GM04504 (cell line): ENCODE results near the gene STK32B.

Source experiments
- DNase-seq: peaks from one replicate; pipeline ENCODE4 v3.0.0-alpha.2; 2012; ENCODE audit warnings: low read depth

The STK32B gene

DNA sequence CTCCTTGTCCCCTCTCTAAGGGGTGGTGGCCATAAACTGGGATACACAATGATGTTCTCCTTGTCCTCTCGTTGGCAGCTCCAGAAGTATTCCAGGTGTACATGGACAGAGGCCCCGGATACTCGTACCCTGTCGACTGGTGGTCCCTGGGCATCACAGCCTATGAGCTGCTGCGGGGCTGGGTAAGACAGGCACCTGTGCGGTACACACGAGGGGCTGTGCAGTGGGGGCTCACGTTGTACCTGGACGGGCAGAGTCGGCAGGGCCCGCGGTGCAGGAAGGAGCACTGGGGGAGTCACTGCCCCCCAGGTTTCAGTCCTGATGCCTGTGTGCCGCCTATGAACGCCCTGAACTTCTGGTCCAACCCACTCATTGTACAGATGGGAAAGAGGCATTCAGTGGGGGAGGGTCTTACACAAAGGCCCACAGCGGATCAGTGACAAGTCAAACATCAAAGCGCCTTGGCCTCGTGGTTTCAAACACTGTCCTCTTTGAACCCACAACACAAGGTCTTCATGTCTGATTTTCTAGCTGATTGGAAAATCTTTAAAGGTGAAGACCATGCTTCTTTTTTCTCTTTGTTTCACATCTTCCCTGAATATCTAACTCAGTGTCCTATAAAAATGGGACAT, 395.4 kb downstream of the STK32B start:
- no peak for DNase-seq

DNA sequence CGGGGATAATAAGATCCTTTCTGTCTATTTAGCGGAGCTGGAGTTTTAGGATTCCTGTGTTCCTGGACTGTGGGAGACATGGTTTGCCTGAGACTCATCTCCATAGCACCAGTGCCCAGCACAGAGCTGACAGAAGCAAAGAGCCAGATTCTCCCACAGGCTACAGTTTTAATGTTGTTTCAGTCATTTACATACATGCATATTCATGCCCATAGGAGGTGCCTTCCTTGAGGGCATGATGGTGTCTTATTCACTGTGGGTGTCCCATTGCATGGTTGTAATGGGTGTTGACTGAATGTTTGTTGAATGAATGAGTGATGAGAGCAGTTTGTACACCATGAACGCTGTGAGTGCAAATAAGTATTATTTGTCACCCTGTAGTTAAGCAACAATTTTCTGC, 396.5 kb downstream of the STK32B start:
- no peak for DNase-seq

DNA sequence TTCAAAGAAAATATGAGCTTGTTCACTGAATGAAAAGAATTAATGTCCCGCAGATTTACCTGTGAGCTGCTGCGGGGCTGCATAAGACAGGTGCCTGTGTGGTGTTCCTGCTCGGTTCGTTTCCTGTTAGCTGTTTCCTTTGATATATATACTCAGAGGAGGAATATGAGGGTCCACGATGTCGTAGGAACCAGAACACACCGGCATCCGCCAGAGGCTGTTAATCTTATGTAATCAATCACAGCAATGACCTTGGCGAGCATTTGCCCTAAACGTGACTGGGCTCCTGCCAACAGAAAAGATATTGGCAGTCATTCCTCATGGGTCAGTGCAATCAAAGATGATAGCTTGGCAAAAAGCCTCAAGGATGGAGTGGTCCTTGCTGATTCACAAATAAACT, 396.9 kb downstream of the STK32B start:
- DNase-seq = no peak

DNA sequence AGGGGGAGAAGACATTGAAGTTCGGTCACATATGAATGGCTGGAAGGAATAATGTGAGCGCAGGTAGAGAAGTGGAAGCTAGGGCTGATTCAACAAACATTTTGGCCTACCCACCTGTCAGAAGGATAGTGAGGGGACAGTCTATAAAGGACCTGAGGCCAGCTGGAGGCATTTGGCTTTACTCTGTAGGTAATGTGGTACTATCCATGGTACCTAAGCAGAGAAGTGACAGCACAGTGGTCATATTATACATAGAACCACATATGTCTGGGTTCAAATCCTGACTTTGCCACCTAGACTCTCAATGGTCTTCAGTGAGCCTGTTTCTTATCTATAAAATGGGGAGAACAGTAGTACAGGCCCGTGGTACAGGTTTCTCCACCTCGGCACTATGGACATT, 400.0 kb downstream of the STK32B start:
- no peak for DNase-seq

DNA sequence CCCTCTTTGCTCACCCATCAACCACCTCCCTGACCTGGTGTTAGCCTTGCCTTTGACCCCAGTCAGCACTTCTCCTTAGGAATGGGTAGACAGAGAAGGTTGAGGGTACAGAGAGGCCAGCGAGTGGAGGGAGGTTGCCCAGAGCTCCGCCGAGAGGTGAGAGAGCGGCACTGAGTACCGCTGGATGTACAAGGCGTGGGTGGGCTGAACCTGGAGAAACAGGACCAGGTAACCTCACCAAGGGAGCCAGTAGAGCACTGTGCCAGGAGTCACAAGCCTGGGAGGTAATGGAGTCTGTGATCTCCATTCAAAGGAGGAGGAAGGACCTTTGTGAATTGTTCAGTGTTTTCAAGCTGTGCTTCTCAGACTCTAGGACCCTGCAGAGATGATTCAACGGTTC, 400.9 kb downstream of the STK32B start:
- DNase-seq = no peak

DNA sequence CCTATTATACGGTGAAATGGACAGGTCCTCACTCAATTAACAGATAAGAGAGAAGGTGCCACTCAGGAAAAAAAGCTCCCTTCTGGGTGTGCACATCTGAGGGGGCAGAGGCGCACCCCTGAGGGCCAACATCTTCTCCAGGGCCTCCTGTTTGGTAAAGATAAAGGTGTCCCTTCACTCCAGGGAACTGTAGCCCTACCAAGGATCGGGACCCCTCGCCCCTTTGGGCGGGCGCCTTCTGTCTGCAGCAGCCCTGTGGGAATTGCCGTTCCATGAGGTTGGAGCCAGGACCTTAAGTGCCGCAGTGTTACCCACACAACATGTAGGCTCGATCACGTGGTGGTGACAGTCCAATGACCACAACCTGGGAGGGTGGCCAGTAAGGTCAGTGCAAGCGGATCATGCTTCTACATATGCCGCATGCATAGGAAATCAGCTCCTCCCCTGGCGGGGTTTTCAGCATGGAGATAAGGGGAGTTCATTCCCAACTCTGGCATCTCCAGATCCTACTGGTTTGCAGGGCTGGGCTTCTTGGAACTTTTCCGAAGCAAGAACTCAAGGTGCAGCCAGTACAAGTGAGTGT, 403.8 kb downstream of the STK32B start:
- DNase-seq = no peak

DNA sequence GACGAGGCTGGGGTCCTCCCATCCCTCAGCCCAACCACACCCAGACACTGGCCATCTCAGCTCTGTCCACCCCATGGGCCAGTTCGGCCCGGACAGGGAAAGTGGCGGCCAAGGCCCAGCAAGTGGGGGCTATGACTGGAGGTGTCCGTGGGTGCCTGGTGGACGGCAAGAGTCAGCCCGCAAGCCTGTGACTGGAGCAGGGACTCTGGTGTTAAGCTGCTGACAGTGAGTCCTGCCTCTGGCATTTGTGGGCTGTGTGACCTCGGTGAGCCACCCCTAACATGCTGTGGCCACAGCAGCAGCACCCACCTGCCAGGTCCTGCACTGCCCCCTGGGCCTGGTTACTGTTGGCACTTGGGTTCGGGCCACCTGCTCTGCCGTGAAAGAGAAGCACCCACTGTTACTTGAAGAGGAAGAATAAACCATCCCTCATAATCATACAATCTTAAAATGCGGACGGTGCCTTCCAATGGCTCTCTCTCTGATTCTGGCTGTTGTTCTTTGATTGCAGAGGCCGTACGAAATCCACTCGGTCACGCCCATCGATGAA, 405.1 kb downstream of the STK32B start:
- no peak for DNase-seq

DNA sequence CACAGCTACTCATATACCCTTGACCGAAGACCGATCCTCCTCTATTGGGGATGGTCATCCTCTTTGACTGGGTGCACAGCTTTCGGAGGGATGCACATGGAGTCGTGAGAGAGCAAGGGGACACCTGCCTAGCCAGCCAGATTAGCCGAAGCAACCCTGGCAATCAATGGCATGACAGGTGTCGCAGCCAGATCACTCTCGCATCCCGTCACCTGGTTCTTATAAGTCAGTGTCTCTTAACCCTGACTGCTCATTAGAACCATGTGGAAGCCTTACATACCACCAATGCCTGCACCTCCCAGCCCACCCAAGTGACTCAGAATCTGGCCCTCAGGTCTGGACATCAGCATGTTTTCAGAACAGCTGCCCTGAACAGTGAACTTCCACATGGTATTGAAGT, 407.4 kb downstream of the STK32B start:
- DNase-seq = no peak

DNA sequence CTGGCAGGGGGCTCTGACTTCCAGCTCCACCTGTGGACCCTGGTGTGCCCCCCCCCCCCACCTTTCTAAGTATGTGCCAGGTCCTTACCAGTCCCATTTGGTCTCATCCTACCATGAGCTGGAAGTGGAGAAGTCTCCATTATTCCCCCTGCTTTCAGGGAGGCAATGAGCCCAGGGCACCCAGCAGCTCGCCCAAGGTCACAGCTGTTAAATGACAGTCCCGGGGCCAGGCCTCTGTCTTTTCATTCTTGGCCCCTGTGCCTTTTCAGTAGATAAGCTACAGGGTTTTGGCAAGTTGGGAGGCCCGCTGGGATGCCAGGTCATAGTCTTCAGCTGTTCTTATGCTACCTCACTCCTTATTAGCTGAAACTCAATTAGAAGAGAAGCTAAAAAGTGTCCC, 408.0 kb downstream of the STK32B start:
- DNase-seq = no peak

DNA sequence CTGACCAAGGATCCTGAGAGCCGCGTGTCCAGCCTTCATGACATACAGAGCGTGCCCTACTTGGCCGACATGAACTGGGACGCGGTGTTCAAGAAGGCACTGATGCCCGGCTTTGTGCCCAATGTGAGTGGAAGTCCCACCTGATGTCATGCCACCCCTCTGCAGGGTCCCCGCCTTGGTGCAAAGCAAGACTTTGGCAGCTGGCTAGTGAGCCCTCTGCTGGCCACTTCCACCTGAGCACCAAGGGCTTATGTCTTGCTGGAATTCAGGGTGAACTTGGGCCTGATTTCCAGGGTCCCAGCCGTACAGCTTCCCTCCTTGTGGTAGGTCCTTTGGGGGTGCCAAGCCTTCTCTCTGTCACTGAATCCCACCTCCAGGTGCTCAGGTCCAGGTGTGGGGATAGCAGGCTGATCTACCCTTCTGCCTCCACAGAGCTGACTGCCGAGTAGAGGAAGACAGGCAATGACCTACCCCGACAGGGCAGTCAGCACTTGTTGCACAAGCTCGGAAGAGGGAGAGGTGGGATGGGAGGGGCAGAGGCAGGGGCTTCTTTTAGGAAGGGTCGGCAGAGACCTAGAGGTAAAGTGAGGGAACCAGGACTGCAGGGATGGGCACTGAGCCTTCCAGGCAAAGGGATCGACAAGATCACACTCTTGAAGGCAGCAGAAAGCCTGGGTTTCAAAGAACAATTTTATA, 409.0 kb downstream of the STK32B start:
- no peak for DNase-seq

DNA sequence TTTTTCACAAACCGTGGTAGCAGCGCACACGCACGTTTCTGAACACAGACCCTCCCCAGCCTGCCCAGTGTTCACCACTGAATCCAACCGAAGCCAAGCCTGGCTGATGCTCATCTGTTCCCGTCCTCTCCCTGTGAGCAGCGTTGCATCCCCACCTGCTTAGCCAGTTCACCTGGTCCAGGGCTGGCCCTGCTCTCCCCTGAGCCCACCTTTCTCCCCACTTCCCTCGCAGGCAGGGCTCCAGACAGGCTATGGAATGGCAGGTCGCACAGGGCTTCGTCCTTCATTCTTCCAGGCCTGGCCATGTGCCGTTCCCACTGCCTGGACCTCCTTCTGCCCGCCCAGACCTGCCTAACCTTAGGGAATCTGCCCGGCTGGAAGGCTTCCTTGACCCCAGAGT, 410.2 kb downstream of the STK32B start:
- DNase-seq = no peak

DNA sequence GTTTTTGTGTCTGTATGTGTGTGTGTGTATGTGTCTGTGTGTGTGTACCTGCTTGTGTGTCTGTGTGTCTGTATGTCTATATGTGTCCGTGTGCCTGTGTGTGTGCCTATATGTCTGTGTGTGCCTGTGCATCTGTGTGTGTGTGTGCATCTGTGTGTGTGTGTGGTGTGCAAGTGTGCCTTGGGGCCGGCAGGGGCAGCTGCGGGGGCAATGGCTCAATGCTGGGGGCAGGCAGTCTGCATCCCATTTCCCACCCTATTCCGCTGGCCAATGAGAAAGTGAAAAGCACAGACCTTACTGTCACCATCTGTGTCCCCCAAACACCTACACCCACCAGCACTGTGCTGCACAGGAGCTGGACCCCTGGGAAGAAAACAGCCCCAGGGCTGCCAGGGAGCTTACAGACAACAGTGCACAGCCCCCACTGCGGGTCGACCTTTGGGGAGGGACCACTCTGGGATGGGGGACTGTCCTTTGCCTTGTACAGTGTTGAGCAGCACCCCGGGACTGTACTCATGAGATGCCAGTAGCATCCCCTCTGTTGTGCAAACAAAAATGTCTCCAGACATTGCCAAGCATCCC, 411.1 kb downstream of the STK32B start:
- no peak for DNase-seq

DNA sequence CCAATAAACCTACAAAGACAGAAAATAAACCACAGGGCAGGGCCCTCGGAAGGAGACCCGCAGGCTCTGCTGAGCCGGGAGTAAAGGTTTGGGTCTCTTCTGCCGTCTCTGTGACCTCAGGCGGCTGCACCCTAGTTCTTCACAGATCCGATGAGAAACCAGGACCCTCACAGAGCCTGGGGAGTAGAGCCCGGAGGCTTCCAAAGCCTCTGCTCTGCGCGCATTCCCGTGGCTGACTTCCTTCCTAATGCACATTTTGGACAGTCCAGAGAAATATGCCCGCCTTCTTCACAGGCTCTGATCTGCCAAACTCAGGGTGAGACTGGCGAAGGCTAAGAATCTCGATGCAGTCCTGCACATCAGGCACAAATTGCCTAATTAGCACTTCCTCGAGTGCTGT, 411.6 kb downstream of the STK32B start:
- DNase-seq = no peak

DNA sequence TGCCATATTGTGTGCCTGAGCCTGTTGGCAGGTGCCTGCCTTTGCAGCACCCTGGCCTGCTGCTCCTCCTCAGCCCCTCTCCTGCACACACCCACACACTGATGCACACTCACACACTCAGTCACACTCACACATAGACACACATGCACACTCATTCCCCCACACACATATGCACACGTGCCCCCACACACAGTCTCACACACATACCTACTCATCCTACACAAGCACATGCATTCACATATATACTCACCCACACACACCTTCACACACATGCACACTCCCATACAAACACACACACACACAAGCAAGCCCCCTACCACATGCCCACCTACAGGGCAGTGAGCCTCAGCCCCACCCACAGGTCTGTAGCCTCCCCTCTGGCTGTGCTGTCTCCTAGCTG, 412.1 kb downstream of the STK32B start:
- DNase-seq = no peak

DNA sequence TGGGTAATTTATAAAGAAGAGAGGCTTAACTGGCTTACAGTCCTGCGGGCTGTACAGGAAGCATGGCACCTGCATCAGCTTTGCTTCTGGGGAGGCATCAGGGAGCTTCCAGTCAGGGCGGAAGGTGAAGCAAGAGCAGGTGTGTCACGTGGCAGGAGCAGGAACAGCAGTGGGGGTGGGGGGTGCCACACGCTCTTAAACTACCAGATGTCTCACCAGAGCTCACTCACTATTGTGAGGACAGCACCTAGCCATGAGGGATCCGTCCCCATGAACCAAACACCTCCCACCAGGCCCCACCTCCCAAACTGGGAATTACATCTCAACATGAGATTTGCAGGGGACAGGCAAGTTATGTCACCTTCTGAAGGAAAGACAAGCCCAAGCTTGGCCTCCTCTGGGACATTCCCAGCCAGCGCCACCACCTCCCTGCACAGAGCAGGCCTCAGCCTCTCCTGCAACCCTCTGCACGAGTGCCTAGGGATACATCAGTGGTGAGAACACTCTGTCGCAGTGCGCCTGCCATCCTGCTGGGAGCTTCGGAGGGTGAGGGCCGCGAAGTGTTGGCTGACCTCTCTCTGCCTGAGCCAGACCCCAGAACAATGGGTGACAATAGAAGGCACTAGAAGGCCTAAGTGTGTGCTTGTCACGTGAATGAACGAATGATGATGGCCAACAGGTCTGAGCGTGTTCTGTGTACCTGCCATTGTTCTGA, 412.8 kb downstream of the STK32B start:
- DNase-seq = no peak

DNA sequence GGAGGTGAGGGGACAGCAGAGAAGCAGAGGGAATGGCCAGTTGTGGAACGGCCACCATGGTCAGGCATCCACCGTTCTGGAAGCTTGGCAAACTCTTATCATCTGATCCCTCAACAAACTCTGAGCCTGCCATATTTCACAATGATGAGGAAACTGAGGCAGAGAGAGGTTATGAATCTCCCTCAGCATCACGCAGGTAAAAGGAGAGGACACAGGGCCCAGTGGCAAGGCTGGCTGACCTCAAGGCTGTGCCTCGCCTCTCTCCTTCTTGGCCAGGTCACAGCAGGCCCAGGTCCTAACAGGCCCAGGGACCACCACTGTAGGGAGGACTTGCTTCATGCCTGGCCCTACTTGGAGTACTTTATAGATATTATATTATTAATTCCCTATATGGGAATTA, 414.2 kb downstream of the STK32B start:
- no peak for DNase-seq

DNA sequence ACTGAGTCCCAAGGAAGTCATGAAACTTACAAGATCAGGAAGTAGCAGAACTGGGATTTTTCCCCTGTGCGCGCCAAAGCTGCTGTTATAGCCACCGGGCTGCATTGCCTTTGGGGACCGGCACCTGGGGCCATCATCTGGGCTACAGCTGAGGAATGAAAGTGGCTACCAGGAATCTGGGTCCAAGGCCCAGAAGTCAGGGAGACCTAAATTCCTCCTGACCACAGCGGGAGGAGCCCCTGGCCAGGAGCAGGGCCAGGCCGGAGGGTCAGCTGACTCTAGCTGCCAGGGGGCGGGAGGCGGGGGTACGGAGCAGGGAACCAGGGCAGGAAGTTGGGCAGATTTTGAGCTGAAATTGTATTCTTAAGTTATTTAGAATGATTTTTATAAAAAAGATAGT, 414.7 kb downstream of the STK32B start:
- no peak for DNase-seq

DNA sequence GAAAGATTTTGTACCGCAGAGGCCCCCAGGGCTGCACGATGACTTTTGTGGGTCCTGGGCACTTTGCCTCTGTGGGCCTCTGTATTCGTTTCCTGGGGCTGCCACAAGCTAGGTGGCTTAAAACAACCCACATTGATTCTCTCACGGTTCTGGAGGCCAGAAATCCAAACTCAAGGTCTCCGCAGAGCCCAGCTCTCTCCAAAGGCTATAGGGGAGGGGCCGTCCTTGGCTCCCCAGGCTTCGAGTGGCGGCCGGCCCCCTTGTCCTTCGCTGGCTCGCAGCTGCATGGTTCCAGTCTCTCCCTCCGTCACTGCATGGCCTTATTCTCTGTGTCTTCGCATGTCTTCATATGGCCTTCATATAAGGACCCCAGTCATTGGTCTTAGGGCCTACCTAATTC, 415.8 kb downstream of the STK32B start:
- DNase-seq = no peak

DNA sequence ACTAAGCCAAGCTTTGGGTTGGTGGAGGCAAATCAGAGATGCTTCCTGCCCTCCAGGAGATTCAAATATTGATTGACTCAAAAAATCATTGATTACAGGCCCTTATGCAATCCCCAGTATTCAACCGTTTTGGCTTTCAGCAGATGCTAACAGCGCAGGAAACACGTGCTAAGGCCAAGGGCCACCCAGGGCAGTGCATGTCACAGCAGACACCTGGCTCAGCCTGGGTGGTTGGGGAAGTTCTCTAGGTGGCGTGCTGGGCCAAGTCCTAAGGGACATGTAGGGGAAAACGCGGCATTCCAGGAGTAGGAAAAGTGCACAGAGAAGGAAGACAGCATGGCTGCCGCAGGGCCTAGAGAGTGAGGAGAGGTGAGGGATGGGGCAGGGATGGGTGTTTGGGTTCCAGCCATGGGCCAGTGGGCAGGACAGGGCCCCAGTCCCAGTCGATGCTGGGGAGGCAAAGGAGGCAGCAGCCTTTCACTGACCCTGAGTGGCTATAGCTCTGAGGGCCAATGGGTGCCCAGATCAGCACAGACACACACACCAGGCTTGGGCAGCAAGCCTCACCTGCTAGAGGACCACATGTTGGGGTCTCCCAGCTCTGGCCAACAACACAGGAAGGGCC, 418.0 kb downstream of the STK32B start:
- no peak for DNase-seq

DNA sequence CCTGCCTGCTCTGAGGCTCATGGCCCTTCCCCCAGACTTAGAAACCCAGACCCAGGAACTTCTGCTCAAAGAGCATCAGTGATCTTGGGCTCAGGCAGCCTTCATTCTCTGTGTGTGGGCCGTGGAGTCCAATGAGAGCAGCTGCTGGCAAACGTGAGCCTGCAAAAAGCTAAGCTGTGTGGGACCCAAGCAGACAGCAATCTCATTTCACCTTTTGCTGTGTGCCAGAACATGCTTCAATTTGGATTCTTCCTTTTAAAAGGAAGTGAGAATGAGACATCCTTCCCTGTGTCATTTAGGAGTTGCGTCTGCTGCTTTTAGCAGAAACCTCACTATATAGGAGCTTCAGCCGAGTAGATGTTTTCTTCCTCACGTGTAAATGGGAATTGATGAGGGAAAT, 418.6 kb downstream of the STK32B start:
- no peak for DNase-seq

DNA sequence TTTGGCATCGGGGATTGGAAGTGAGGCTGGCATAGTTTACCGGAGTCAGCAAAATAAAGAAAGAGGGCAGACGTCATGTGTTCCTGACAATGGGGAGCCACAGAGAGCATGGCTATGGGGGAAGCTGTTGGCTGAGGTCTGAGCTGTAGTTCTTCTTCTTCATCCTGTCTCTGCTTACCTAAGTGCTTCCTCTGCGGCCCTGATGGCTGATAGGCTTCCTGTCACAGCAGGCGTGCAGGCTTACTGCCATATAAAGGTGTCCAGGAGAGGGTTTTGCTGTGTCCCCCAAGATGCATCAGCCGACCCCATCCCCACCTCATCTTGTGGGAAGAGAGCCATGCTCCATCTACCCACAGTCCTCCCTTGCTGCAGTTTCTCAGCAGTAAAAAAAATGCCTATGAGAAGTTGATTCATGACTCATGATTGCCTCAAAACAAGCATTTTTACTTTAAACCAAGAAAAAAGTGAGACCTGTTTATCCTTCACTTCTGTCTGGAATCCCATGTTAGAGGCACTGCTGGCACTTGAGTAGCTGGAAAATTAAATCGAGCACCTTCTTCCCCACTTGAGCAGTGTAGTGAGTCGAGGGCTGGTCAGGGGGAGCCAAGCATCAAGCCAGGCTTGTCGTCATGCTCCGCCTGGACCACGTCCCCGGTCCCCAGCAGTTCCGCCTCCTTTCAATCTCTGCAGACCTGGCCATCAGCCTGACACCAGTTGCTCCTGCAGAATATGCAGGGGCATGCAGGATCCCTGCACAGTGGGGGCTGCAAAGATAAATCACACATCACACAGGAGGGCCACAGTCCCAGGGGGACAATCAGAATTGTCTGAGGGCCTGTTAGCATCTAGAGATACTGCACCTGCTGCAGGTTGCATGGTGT, 419.3 kb downstream of the STK32B start:
- DNase-seq = no peak
